ENCODE measurements around the gene FBXO47. TPM values are rescaled to one million over a fixed set of nuclear protein-coding genes. Genes with fewer than 3 reads are reported as not detected.
"Not testable (repeated sequence)": the region's sequence is repeated elsewhere in the genome, so short reads cannot be mapped to it uniquely, and the experiment has no call there.

Gene FBXO47
- polyA plus RNA-seq, 2 donors: not detected

GRCh38 chr17:38958326-38958725 is 8.9 kb downstream of the FBXO47 start:
- H3K27me3 ChIP-seq (ENCODE audit: control insufficient read depth in 1 of 2, insufficient read depth in 2 of 2, low read length in 2 of 2): no peaks in the 10 kb centered on the region
- 2 to 4% methylated on average over 1 of the region's 1 CpG for WGBS, 2 donors
- no peak overlapping the region for H3K27ac ChIP-seq (ENCODE audit: low read depth in 2 of 2, low read length in 1 of 2)
- H3K4me3 ChIP-seq (ENCODE audit: low read depth in 1 of 2, low read length in 2 of 2): no peak overlapping the region
- no peaks in the 10 kb centered on the region for H3K9me3 ChIP-seq (ENCODE audit: control insufficient read depth in 2 of 2, insufficient read depth in 1 of 2, low read depth in 1 of 2, low read length in 1 of 2)
- no peaks in the 10 kb centered on the region for H3K4me1 ChIP-seq (ENCODE audit: control insufficient read depth in 2 of 2, insufficient read depth in 2 of 2, low read length in 1 of 2)
- no peaks in the 10 kb centered on the region for H3K36me3 ChIP-seq (ENCODE audit: control insufficient read depth in 2 of 2, insufficient read depth in 2 of 2, low read length in 1 of 2)

- not testable (repeated sequence) for H3K4me3 ChIP-seq (ENCODE audit: low read depth in 1 of 2, low read length in 2 of 2); H3K4me1 ChIP-seq (ENCODE audit: control insufficient read depth in 2 of 2, insufficient read depth in 2 of 2, low read length in 1 of 2); H3K36me3 ChIP-seq (ENCODE audit: control insufficient read depth in 2 of 2, insufficient read depth in 2 of 2, low read length in 1 of 2); H3K9me3 ChIP-seq (ENCODE audit: control insufficient read depth in 2 of 2, insufficient read depth in 1 of 2, low read depth in 1 of 2, low read length in 1 of 2); H3K27ac ChIP-seq (ENCODE audit: low read depth in 2 of 2, low read length in 1 of 2); H3K27me3 ChIP-seq (ENCODE audit: control insufficient read depth in 1 of 2, insufficient read depth in 2 of 2, low read length in 2 of 2)
- WGBS, 2 donors: 88% methylated on average over 7 of the region's 7 CpGs
These were observed 13.4 kb downstream of the FBXO47 start for GRCh38 chr17:38953800-38954199.

GRCh38 chr17:38947189-38947588 is 20.0 kb downstream of the FBXO47 start:
- H3K36me3 ChIP-seq (ENCODE audit: control insufficient read depth in 2 of 2, insufficient read depth in 2 of 2, low read length in 1 of 2): no peaks in the 10 kb centered on the region
- H3K27ac ChIP-seq (ENCODE audit: low read depth in 2 of 2, low read length in 1 of 2): no peak overlapping the region
- H3K4me1 ChIP-seq (ENCODE audit: control insufficient read depth in 2 of 2, insufficient read depth in 2 of 2, low read length in 1 of 2): no peaks in the 10 kb centered on the region
- WGBS, 2 donors: 92% methylated on average over 2 of the region's 2 CpGs
- no peaks in the 10 kb centered on the region for H3K9me3 ChIP-seq (ENCODE audit: control insufficient read depth in 2 of 2, insufficient read depth in 1 of 2, low read depth in 1 of 2, low read length in 1 of 2)
- H3K4me3 ChIP-seq (ENCODE audit: low read depth in 1 of 2, low read length in 2 of 2): no peak overlapping the region
- H3K27me3 ChIP-seq (ENCODE audit: control insufficient read depth in 1 of 2, insufficient read depth in 2 of 2, low read length in 2 of 2): no peaks in the 10 kb centered on the region

GRCh38 chr17:38943607-38944006 is 23.6 kb downstream of the FBXO47 start:
- Histone ChIP-seq H3K4me1 (ENCODE audit: control insufficient read depth in 2 of 2, insufficient read depth in 2 of 2, low read length in 1 of 2) (no peaks in the 10 kb centered on the region), H3K27ac (ENCODE audit: low read depth in 2 of 2, low read length in 1 of 2) (no peak overlapping the region), H3K36me3 (ENCODE audit: control insufficient read depth in 2 of 2, insufficient read depth in 2 of 2, low read length in 1 of 2) (no peaks in the 10 kb centered on the region), H3K4me3 (ENCODE audit: low read depth in 1 of 2, low read length in 2 of 2) (no peak overlapping the region), H3K9me3 (ENCODE audit: control insufficient read depth in 2 of 2, insufficient read depth in 1 of 2, low read depth in 1 of 2, low read length in 1 of 2) (no peaks in the 10 kb centered on the region), H3K27me3 (ENCODE audit: control insufficient read depth in 1 of 2, insufficient read depth in 2 of 2, low read length in 2 of 2) (no peaks in the 10 kb centered on the region)
- WGBS, 2 donors: 57 to 62% methylated on average over 8 of the region's 8 CpGs

- H3K36me3 ChIP-seq (ENCODE audit: control insufficient read depth in 2 of 2, insufficient read depth in 2 of 2, low read length in 1 of 2): no peaks in the 10 kb centered on the region
- WGBS, 2 donors: 54 to 59% methylated on average over 4 of the region's 4 CpGs
- no peak overlapping the region for H3K27ac ChIP-seq (ENCODE audit: low read depth in 2 of 2, low read length in 1 of 2)
- no peak overlapping the region for H3K4me3 ChIP-seq (ENCODE audit: low read depth in 1 of 2, low read length in 2 of 2)
- no peaks in the 10 kb centered on the region for H3K4me1 ChIP-seq (ENCODE audit: control insufficient read depth in 2 of 2, insufficient read depth in 2 of 2, low read length in 1 of 2)
- no peaks in the 10 kb centered on the region for H3K27me3 ChIP-seq (ENCODE audit: control insufficient read depth in 1 of 2, insufficient read depth in 2 of 2, low read length in 2 of 2)
- no peaks in the 10 kb centered on the region for H3K9me3 ChIP-seq (ENCODE audit: control insufficient read depth in 2 of 2, insufficient read depth in 1 of 2, low read depth in 1 of 2, low read length in 1 of 2)
These were observed 24.4 kb downstream of the FBXO47 start for GRCh38 chr17:38942696-38943334.

- Histone ChIP-seq H3K27me3 (ENCODE audit: control insufficient read depth in 1 of 2, insufficient read depth in 2 of 2, low read length in 2 of 2) (no peaks in the 10 kb centered on the region), H3K27ac (ENCODE audit: low read depth in 2 of 2, low read length in 1 of 2) (no peak overlapping the region), H3K4me3 (ENCODE audit: low read depth in 1 of 2, low read length in 2 of 2) (no peak overlapping the region), H3K36me3 (ENCODE audit: control insufficient read depth in 2 of 2, insufficient read depth in 2 of 2, low read length in 1 of 2) (no peaks in the 10 kb centered on the region), H3K9me3 (ENCODE audit: control insufficient read depth in 2 of 2, insufficient read depth in 1 of 2, low read depth in 1 of 2, low read length in 1 of 2) (no peaks in the 10 kb centered on the region), H3K4me1 (ENCODE audit: control insufficient read depth in 2 of 2, insufficient read depth in 2 of 2, low read length in 1 of 2) (no peaks in the 10 kb centered on the region)
- WGBS, 2 donors: 82 to 90% methylated on average over 1 of the region's 1 CpG
These were observed 26.8 kb downstream of the FBXO47 start for GRCh38 chr17:38940404-38940803.

- H3K36me3 ChIP-seq (ENCODE audit: control insufficient read depth in 2 of 2, insufficient read depth in 2 of 2, low read length in 1 of 2): no peaks in the 10 kb centered on the region
- no peak overlapping the region for H3K27ac ChIP-seq (ENCODE audit: low read depth in 2 of 2, low read length in 1 of 2)
- no peaks in the 10 kb centered on the region for H3K4me1 ChIP-seq (ENCODE audit: control insufficient read depth in 2 of 2, insufficient read depth in 2 of 2, low read length in 1 of 2)
- H3K9me3 ChIP-seq (ENCODE audit: control insufficient read depth in 2 of 2, insufficient read depth in 1 of 2, low read depth in 1 of 2, low read length in 1 of 2): no peaks in the 10 kb centered on the region
- no peak overlapping the region for H3K4me3 ChIP-seq (ENCODE audit: low read depth in 1 of 2, low read length in 2 of 2)
- no peaks in the 10 kb centered on the region for H3K27me3 ChIP-seq (ENCODE audit: control insufficient read depth in 1 of 2, insufficient read depth in 2 of 2, low read length in 2 of 2)
These were observed 27.2 kb downstream of the FBXO47 start for GRCh38 chr17:38939987-38940386.

GRCh38 chr17:38933962-38934361 is 33.2 kb downstream of the FBXO47 start:
- H3K4me1 ChIP-seq (ENCODE audit: control insufficient read depth in 2 of 2, insufficient read depth in 2 of 2, low read length in 1 of 2); H3K9me3 ChIP-seq (ENCODE audit: control insufficient read depth in 2 of 2, insufficient read depth in 1 of 2, low read depth in 1 of 2, low read length in 1 of 2); H3K27me3 ChIP-seq (ENCODE audit: control insufficient read depth in 1 of 2, insufficient read depth in 2 of 2, low read length in 2 of 2); H3K36me3 ChIP-seq (ENCODE audit: control insufficient read depth in 2 of 2, insufficient read depth in 2 of 2, low read length in 1 of 2); H3K4me3 ChIP-seq (ENCODE audit: low read depth in 1 of 2, low read length in 2 of 2); H3K27ac ChIP-seq (ENCODE audit: low read depth in 2 of 2, low read length in 1 of 2): not testable (repeated sequence)
- WGBS, 2 donors: 71 to 85% methylated on average over 9 of the region's 9 CpGs

GRCh38 chr17:38930782-38931181 is 36.4 kb downstream of the FBXO47 start:
- H3K9me3 ChIP-seq (ENCODE audit: control insufficient read depth in 2 of 2, insufficient read depth in 1 of 2, low read depth in 1 of 2, low read length in 1 of 2); H3K4me1 ChIP-seq (ENCODE audit: control insufficient read depth in 2 of 2, insufficient read depth in 2 of 2, low read length in 1 of 2); H3K4me3 ChIP-seq (ENCODE audit: low read depth in 1 of 2, low read length in 2 of 2); H3K27ac ChIP-seq (ENCODE audit: low read depth in 2 of 2, low read length in 1 of 2); H3K36me3 ChIP-seq (ENCODE audit: control insufficient read depth in 2 of 2, insufficient read depth in 2 of 2, low read length in 1 of 2); H3K27me3 ChIP-seq (ENCODE audit: control insufficient read depth in 1 of 2, insufficient read depth in 2 of 2, low read length in 2 of 2): not testable (repeated sequence)
- 89 to 94% methylated on average over 12 to 33 of the region's 36 CpGs for WGBS, 2 donors

- peaks cover 3 to 5% of the 10 kb centered on the region in 2 donors for H3K4me1 ChIP-seq (ENCODE audit: control insufficient read depth in 2 of 2, insufficient read depth in 2 of 2, low read length in 1 of 2)
- no peaks in the 10 kb centered on the region for H3K9me3 ChIP-seq (ENCODE audit: control insufficient read depth in 2 of 2, insufficient read depth in 1 of 2, low read depth in 1 of 2, low read length in 1 of 2)
- 65 to 66% methylated on average over 2 of the region's 2 CpGs for WGBS, 2 donors
- H3K27me3 ChIP-seq (ENCODE audit: control insufficient read depth in 1 of 2, insufficient read depth in 2 of 2, low read length in 2 of 2): no peaks in the 10 kb centered on the region
- H3K4me3 ChIP-seq (ENCODE audit: low read depth in 1 of 2, low read length in 2 of 2): no peak overlapping the region
- H3K27ac ChIP-seq (ENCODE audit: low read depth in 2 of 2, low read length in 1 of 2): peak overlapping the region in 1 of 2 donors; percentile 69
- H3K36me3 ChIP-seq (ENCODE audit: control insufficient read depth in 2 of 2, insufficient read depth in 2 of 2, low read length in 1 of 2): no peaks in the 10 kb centered on the region
These were observed 40.7 kb downstream of the FBXO47 start for GRCh38 chr17:38926293-38927070.
